ENCODE data around the gene LRRC30.

The LRRC30 gene

DNA sequence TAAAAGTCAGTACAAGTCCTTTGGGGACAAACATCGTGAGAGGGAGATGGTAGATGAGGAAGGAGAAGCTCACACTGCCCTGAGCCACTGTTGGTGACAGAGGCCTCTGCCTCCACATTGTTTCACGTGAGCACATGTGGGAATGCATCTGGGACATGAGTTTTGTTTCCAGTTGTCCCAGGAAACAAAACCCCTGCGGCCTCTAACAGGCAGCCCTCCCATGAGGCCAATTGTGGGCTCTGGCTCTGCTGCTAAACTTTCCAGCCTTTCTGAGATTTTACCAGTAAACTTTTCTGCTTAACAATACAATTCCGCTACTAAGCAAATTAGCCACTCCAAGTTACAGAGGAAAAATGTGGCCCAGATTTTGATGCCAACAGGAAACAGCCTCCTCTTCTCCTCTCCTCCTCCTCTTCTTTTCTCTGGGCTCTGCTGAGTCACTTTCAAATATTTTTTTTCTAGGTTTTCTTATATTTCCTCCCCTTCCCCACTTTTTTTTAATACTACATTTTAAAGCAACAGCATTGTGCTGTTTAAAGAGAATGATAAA, 23.4 kb upstream of the LRRC30 start:
- no peaks in the 10 kb centered on the region for H3K9me3 ChIP-seq (replicated peaks; ENCODE audit: insufficient read depth, low read length)
- H2AFZ ChIP-seq (ENCODE audit: low read length): no peak overlapping the region
- no peak overlapping the region for H3K4me3 ChIP-seq (ENCODE audit: low read length)
- H3K9ac ChIP-seq (ENCODE audit: low read length): no peak overlapping the region
- H3K79me2 ChIP-seq (ENCODE audit: low read length): no peaks in the 10 kb centered on the region
- TF ChIP-seq EZH2phosphoT487 (IDR thresholded peaks at IDR 0.05; ENCODE audit: low read length) (no peak), EZH2 (optimal IDR thresholded peaks at IDR 0.05; ENCODE audit: low read depth, low read length) (no peak)
- TF ChIP-seq, protein P1, sequence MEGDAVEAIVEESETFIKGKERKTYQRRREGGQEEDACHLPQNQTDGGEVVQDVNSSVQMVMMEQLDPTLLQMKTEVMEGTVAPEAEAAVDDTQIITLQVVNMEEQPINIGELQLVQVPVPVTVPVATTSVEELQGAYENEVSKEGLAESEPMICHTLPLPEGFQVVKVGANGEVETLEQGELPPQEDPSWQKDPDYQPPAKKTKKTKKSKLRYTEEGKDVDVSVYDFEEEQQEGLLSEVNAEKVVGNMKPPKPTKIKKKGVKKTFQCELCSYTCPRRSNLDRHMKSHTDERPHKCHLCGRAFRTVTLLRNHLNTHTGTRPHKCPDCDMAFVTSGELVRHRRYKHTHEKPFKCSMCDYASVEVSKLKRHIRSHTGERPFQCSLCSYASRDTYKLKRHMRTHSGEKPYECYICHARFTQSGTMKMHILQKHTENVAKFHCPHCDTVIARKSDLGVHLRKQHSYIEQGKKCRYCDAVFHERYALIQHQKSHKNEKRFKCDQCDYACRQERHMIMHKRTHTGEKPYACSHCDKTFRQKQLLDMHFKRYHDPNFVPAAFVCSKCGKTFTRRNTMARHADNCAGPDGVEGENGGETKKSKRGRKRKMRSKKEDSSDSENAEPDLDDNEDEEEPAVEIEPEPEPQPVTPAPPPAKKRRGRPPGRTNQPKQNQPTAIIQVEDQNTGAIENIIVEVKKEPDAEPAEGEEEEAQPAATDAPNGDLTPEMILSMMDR (IDR thresholded peaks at IDR 0.05; ENCODE audit: low read length): no peak
- H3K27me3 ChIP-seq (replicated peaks; ENCODE audit: insufficient read depth, low read length): no peaks in the 10 kb centered on the region
- H3K27ac ChIP-seq (ENCODE audit: low read length): no peak overlapping the region
- no peak overlapping the region for H3K4me2 ChIP-seq (ENCODE audit: low read depth, low read length)
- DNase-seq: no peak
- H3K9me2 ChIP-seq (replicated peaks; ENCODE audit: insufficient read depth, low read length): no peaks in the 10 kb centered on the region
- no peaks in the 10 kb centered on the region for H3K36me3 ChIP-seq (replicated peaks; ENCODE audit: insufficient read depth, low read length)
- no peaks in the 10 kb centered on the region for H3F3A ChIP-seq (ENCODE audit: insufficient read depth, low read length)
- H4K20me1 ChIP-seq (ENCODE audit: insufficient read depth, low read length): no peaks in the 10 kb centered on the region
- H3K4me1 ChIP-seq (ENCODE audit: low read length): no peaks in the 10 kb centered on the region

DNA sequence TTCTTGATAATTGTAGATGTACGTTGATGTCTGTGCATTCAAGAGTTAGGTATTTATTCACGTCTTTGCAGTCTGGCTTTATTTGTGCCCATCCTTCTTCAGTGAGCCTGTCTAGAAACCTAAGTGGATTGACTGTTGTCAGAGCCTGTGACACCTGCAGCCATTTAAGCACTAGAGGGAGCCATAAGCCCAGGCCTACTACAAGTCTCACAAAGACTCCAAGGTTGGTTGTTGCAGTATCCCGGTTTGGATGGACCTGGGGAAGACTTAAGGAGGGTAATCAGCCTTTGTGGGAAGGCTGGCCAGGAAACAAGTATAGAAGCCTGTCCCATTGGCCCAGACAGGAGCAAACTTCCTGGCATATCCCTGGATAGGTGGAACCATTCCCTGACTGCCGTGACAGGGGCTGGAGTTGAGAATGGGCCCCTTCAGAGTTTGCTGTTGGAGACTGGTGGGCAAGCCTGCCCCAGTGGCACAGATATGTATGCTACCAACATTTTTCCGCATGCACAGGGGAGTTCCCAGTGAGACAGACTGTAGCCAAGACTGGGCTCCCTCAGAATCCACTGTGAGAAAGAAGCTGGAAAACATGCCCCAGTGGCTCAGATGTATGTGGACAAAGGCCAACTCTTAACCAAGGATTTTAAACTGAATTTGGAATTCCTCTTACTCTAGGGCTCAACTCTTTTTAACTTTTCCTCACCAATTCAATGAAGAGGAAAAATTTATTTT, 9.3 kb upstream of the LRRC30 start:
- Histone ChIP-seq H3K4me3 (ENCODE audit: low read length) (no peak overlapping the region), H3F3A (ENCODE audit: insufficient read depth, low read length) (no peaks in the 10 kb centered on the region), H3K36me3 (replicated peaks; ENCODE audit: insufficient read depth, low read length) (no peaks in the 10 kb centered on the region), H3K9me3 (replicated peaks; ENCODE audit: insufficient read depth, low read length) (no peaks in the 10 kb centered on the region), H3K27ac (ENCODE audit: low read length) (no peak overlapping the region), H2AFZ (ENCODE audit: low read length) (no peak overlapping the region), H3K4me2 (ENCODE audit: low read depth, low read length) (no peak overlapping the region), H3K9ac (ENCODE audit: low read length) (no peak overlapping the region), H4K20me1 (ENCODE audit: insufficient read depth, low read length) (no peaks in the 10 kb centered on the region), H3K4me1 (ENCODE audit: low read length) (no peaks in the 10 kb centered on the region), H3K9me2 (replicated peaks; ENCODE audit: insufficient read depth, low read length) (no peaks in the 10 kb centered on the region), H3K27me3 (replicated peaks; ENCODE audit: insufficient read depth, low read length) (no peaks in the 10 kb centered on the region), H3K79me2 (ENCODE audit: low read length) (no peaks in the 10 kb centered on the region)
- DNase-seq: peak; percentile 57
- TF ChIP-seq, protein P1 (IDR thresholded peaks at IDR 0.05; ENCODE audit: low read length): peak; percentile 86
- TF ChIP-seq EZH2phosphoT487 (IDR thresholded peaks at IDR 0.05; ENCODE audit: low read length) (no peak), EZH2 (optimal IDR thresholded peaks at IDR 0.05; ENCODE audit: low read depth, low read length) (no peak)

DNA sequence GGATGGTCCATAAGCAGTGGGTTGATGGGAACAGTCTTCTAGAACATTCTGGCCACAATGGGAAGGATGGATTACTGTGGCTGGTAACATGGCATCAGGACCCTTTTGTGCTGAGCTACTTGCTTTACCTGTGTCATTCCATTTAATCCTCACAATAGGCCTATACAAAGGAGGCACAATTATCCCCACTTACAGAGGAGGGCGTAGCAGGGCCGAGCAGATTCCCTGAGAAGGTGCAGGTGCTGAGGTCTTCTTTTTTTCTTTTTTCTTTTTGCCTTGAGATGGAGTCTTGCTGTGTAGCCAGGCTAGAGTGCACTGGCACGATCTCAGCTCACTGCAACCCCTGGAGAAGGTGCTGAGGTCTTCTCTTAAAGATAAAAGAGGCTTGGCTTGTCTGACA, 6.7 kb upstream of the LRRC30 start:
- Histone ChIP-seq H3F3A (ENCODE audit: insufficient read depth, low read length) (no peaks in the 10 kb centered on the region), H4K20me1 (ENCODE audit: insufficient read depth, low read length) (no peaks in the 10 kb centered on the region), H3K79me2 (ENCODE audit: low read length) (no peaks in the 10 kb centered on the region), H3K4me3 (ENCODE audit: low read length) (no peak overlapping the region), H3K9me3 (replicated peaks; ENCODE audit: insufficient read depth, low read length) (no peaks in the 10 kb centered on the region), H2AFZ (ENCODE audit: low read length) (no peak overlapping the region), H3K9me2 (replicated peaks; ENCODE audit: insufficient read depth, low read length) (no peaks in the 10 kb centered on the region), H3K4me2 (ENCODE audit: low read depth, low read length) (no peak overlapping the region), H3K9ac (ENCODE audit: low read length) (no peak overlapping the region), H3K27me3 (replicated peaks; ENCODE audit: insufficient read depth, low read length) (no peaks in the 10 kb centered on the region), H3K4me1 (ENCODE audit: low read length) (no peaks in the 10 kb centered on the region), H3K27ac (ENCODE audit: low read length) (no peak overlapping the region), H3K36me3 (replicated peaks; ENCODE audit: insufficient read depth, low read length) (no peaks in the 10 kb centered on the region)
- TF ChIP-seq EZH2phosphoT487 (IDR thresholded peaks at IDR 0.05; ENCODE audit: low read length): no peak
- TF ChIP-seq EZH2 (optimal IDR thresholded peaks at IDR 0.05; ENCODE audit: low read depth, low read length): no peak
- TF ChIP-seq, protein P1 (IDR thresholded peaks at IDR 0.05; ENCODE audit: low read length): no peak
- no peak for DNase-seq
